Measurements from ENCODE around the gene PLA2G4B.
"Not testable (repeated sequence)": the region's sequence is repeated elsewhere in the genome, so short reads cannot be mapped to it uniquely, and the experiment has no call there.

PLA2G4B gene

GRCh38 chr15:41825572-41826535, 12.8 kb upstream of the PLA2G4B start:
- no peak for DNase-seq (ENCODE audit: low read depth)

DNA sequence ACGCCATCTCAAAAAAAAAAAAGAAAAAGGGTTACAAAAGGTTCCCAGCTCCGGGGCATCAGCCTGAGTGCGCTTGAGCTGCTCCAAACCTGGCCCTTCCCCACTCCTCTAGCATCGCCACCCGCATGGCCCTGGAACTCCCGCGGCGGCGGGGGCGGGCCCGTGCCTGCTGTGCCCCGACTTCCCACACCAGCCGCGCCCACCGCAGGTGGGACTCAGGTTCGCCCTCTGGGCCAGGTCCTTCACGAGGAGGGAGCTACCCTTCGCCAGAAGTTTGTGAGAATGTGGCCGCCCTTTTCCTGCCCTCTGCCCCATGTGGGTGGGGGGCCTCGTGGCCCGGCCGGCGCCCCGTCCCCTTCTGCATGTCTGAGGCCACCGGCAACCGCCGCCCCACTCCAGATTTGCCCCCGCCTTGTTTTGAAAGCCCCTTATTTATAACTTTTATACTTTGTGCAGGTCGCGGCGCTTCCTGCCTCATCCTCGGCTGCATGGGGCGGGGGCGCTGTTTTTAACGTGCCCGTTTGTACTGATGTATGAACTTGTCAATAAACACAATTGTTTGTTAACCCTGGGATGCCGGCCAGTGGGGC, 11.3 kb upstream of the PLA2G4B start:
- DNase-seq (ENCODE audit: low read depth) = no peak

GRCh38 chr15:41827880-41828806, 10.5 kb upstream of the PLA2G4B start, which contains the start of gene JMJD7:
Gene JMJD7 (plus strand): TSS chr15:41828092. CDS start chr15:41828125, 33 bp downstream.
- peak; percentile 92 for DNase-seq (ENCODE audit: low read depth)

DNA sequence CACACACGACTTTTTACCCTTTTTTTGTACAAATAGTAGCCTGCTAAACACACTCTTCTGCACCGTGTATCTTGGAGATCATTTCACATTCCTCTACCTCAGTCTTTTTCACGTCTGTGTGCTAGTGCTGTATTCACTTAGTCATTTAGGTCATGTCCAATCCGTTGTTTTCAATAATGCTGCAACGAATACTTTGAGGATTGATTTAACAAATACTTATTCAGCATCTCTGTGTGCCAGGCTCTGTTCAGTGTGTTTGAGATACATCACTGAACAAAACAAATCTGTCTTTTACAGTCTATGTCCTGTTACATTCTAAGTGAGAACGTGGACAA, 9.9 kb upstream of the PLA2G4B start:
- no peak for DNase-seq (ENCODE audit: low read depth)

DNA sequence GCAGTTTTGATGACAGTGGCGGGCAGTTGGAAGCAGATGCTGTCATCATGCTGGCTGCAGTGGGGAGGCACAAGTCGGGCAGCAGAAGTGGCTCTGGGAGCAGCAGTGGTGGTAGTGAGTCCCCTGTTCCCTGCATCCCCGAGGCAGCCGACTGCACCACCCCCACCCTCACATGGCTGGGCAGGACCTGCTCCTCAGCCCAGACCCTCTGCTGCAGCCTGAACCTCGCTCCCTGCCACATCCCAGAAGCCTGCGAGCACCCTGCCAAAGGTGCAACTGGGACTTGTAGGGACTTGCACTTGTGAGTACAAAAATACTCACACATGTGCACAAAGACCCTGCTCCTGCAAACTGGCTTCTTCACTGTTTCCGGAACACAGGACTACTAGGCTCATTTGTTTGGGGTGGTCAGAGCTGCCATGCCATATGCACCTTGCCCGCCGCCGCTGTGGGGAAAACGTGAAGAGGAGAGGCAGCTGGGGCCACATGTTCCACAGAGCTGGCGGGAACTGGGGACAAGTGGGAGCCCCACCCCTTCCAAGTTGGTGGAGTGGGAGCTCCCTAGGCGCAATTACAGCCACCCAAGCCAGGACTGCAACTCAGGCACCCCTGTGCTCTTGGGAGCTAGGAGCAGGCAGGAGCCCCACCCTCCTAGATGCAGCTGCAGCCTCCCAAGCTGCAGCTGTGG, 8.5 kb upstream of the PLA2G4B start:
- no peak for DNase-seq (ENCODE audit: low read depth)

- DNase-seq (ENCODE audit: low read depth) = not testable (repeated sequence)
These were observed 7.4 kb upstream of the PLA2G4B start for GRCh38 chr15:41831291-41831690.

DNA sequence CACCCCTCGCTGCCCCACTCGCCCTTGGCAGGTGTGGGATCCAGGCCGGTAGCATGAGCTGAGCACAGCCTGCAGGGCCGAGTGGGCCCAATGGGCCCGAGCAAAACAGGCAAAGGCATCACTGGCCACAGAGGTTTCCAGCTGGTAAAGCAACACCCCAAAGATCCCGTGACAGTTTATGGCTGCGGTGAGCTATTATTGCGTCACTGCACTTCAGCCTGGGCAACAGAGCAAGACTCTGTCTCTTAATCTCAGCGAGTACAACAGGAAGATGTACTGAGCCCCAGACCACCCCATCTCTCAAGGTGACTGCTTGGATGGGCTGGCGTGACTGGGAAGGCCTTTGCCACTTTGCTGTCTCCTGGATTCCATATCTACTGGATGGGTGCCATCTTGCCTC, 6.4 kb upstream of the PLA2G4B start:
- DNase-seq (ENCODE audit: low read depth) = no peak

DNA sequence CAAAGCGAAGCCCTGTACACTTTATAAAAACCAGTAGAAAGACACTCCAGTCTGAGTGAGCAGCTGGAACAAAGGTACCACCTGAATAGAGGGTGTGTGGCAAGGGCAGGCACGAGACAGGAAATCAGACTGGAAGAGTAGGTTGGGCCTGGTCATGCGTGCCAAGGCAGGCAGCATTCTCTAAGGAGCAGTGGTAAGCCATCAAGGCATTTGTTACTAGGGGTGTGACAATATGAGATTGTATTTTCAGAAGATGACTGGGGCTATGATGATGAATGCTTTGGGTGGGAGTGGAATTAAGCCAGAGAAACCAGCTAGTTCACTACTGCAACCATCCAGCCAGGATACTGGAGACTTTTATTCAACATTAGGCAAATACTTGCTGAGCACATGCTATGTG, 5.8 kb upstream of the PLA2G4B start:
- DNase-seq (ENCODE audit: low read depth) = no peak

DNA sequence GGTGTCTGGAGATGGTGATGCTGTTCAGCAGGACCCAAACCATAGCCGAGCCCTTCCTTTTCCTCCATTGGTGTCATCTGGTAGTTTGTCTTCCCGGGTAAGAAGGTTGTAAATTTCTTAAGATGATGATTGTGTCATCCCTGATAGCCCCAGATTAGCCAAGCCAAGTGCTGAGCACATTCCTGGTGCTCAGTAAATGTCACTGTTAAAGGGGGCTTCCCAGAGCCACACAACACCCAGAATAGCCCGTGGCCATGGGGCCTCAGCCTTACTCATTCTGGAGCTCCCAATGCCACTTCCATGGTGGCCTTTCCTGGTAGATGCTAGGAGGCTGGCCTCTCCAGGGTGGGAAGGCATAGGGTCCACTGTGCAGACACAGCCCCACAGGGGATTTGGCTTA, 4.6 kb upstream of the PLA2G4B start:
- DNase-seq (ENCODE audit: low read depth) = no peak

DNA sequence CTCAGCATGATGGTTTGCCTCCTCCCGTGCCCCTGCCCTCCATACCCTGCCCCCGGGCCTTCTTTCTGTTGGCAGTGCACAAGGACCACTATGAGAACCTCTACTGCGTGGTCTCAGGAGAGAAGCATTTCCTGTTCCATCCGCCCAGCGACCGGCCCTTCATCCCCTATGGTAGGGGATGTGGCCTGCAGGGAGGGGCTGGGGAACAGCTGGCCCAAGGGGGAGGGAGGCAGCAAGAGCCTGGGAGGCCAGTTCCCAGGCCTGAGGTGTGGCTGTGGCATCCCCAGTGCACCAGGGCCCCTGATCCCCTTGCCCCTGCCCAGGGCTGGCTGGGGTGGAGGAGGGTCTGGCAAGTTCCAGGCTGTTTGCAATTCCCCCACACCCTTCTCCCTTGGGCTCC, 2.6 kb upstream of the PLA2G4B start:
- DNase-seq (ENCODE audit: low read depth) = no peak

- DNase-seq (ENCODE audit: low read depth) = no peak
These were observed 1.8 kb upstream of the PLA2G4B start for GRCh38 chr15:41836713-41837454.

DNA sequence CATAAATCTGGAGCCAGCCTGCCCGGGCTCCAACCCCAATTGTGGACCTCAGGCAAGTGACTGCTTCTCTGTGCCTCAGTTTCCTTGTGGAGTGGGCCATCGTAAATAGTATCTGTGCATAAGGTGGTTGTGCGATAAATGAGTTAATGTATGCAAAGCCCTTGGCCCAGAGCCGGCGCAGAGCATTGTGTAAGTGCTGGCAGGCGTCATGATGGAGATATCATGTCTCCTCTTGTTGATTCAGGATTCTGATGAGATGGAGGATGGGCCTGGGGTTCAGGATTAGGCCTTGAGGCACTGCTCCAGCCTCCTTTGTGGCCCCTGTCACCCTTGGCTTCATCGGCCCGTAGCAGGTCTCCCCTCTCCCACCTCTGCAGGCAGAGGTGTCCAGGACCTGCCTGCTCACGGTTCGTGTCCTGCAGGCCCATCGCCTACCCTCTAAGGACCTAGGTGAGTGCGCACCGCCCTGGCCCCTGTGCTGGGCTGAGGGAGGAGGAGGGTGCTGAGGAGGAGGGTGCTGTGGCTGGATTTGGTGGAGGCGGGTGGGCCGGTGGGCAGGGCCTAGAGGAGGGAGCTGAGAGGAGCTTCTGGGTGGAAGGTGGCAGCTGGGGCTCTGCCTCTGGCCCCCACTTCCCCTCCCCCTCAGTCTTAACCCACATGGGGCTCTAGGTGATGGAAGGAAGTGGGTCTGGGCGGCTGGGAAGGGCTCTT, 1.3 kb downstream of the PLA2G4B start:
- no peak for DNase-seq (ENCODE audit: low read depth)

GRCh38 chr15:41840673-41841072, 2.0 kb downstream of the PLA2G4B start:
- no peak for DNase-seq (ENCODE audit: low read depth)

GRCh38 chr15:41841131-41841530, 2.5 kb downstream of the PLA2G4B start:
- no peak for DNase-seq (ENCODE audit: low read depth)

DNA sequence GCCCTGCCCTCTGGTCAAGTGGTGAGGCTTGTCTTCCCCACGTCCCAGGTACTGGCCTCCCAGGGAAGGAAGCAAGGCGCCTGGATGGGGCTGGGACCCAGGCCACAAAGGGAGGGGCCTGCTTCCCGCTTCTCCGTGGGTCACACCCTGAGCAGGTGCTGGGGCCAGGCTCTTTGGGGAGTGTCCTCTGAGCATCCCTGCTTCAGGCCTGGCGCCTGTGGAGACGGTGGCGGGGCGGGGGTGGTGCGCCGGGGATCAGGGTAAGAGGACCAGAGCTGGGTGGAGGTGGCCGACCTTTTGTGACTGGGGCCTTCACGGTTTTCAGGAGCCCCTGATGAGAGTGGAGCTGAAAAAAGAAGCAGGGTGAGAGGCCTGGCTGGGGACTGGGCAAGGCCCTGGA, 3.6 kb downstream of the PLA2G4B start:
- no peak for DNase-seq (ENCODE audit: low read depth)

DNA sequence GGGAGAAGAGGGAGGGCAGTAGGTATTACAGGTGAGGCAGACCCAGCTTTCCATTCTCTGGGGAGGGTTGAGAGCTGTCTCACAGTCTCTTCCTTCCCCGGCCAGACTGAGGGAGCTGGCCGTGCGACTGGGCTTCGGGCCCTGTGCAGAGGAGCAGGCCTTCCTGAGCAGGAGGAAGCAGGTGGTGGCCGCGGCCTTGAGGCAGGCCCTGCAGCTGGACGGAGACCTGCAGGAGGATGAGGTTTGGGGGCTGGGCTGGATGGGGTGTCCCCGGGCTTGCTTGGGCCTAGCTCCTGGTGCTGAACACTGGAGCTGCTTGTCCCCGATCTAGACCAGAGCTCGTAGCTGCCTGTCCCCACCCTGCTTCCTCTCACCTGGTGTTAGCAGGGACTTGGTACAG, 4.9 kb downstream of the PLA2G4B start:
- no peak for DNase-seq (ENCODE audit: low read depth)

GRCh38 chr15:41844814-41845213, 6.2 kb downstream of the PLA2G4B start:
- no peak for DNase-seq (ENCODE audit: low read depth)

- no peak for DNase-seq (ENCODE audit: low read depth)
These were observed 8.6 kb downstream of the PLA2G4B start for GRCh38 chr15:41847206-41847605.

- no peak for DNase-seq (ENCODE audit: low read depth)
These were observed 9.3 kb downstream of the PLA2G4B start for GRCh38 chr15:41847981-41848380.

GRCh38 chr15:41848631-41849030, 10.0 kb downstream of the PLA2G4B start:
- DNase-seq (ENCODE audit: low read depth) = no peak
